BLaER1 treated with 17β-estradiol and CSF1 and Interleukin-3, amounts not matched to agents 10 nM and 100 nM (cell line): ENCODE data around the gene OR51E1.

Experiments used
- H3K27ac ChIP-seq, 11 experiments: shearing (Covaris generic); formaldehyde crosslinking; 2 replicates each; pipeline ENCODE4 v1.8.1; 2022
- H3K27me3 ChIP-seq, 11 experiments: shearing (Covaris generic); formaldehyde crosslinking; 2 replicates each; pipeline ENCODE4 v1.8.1; 2022
- H3K36me3 ChIP-seq, 11 experiments: shearing (Covaris generic); formaldehyde crosslinking; 2 replicates each; pipeline ENCODE4 v1.8.1; 2022
- H3K4me1 ChIP-seq, 10 experiments: shearing (Covaris generic); formaldehyde crosslinking; 2 replicates each; pipeline ENCODE4 v1.8.1; 2022
- H3K4me2 ChIP-seq, 11 experiments: shearing (Covaris generic); formaldehyde crosslinking; 2 replicates each; pipeline ENCODE4 v1.8.1; 2022
- H3K4me3 ChIP-seq, 10 experiments: shearing (Covaris generic); formaldehyde crosslinking; 2 replicates each; pipeline ENCODE4 v1.8.1; 2022
- H3K9ac ChIP-seq, 11 experiments: shearing (Covaris generic); formaldehyde crosslinking; 2 replicates each; pipeline ENCODE4 v1.8.1; 2022
- H3K9me3 ChIP-seq, 11 experiments: shearing (Covaris generic); formaldehyde crosslinking; replicated peaks in 1 of 11; 2 replicates each; pipeline ENCODE4 v1.8.1; 2022
- H4K20me1 ChIP-seq, 11 experiments: shearing (Covaris generic); formaldehyde crosslinking; 2 replicates each; pipeline ENCODE4 v1.8.1; 2022
- Cebpa-rat ChIP-seq, 11 experiments: shearing (Covaris generic); IDR thresholded peaks; 2 replicates each; pipeline ENCODE4 v1.8.1; 2022

The OR51E1 gene

DNA sequence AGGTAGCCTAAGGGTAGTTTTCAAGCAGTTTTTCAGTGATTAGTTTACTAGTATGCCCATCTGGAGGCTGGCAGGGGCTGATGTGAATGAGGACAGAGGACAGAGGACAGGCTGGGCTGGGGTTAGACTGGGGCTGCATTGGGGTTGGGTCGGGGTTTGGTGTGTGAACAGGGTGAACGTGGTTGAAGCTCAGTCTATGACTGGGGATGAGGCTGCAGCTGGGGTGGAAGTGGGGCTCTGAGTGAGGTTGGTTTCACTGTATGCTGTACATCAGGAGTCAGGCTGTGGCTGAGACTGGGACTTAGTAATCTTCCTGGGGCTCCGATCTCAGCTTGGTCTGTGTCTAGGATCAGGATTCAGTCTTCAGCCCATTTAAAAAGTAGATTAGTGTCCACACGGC lies 451 bp downstream of the OR51E1 start:
- Histone ChIP-seq H3K9ac (no peak overlapping the region), H3K4me1 (peaks cover 0 to 5% (median 0%) of the 10 kb centered on the region in 10 experiments; a peak in 2 of 20 replicates), H3K27me3 (no peaks in the 10 kb centered on the region), H3K36me3 (no peaks in the 10 kb centered on the region), H4K20me1 (no peaks in the 10 kb centered on the region), H3K4me2 (no peak overlapping the region), H3K27ac (no peak overlapping the region), H3K9me3 (no peaks in the 10 kb centered on the region), H3K4me3 (no peak overlapping the region)
- TF ChIP-seq Cebpa-rat (IDR thresholded peaks at IDR 0.05), result no peak

- Histone ChIP-seq H3K27ac (no peak overlapping the region), H3K9me3 (no peaks in the 10 kb centered on the region), H3K36me3 (no peaks in the 10 kb centered on the region), H4K20me1 (no peaks in the 10 kb centered on the region), H3K9ac (no peak overlapping the region), H3K4me3 (no peak overlapping the region), H3K4me1 (peaks cover 0 to 5% (median 0%) of the 10 kb centered on the region in 10 experiments; a peak in 2 of 20 replicates), H3K27me3 (no peaks in the 10 kb centered on the region), H3K4me2 (no peak overlapping the region)
- no peak for TF ChIP-seq Cebpa-rat (IDR thresholded peaks at IDR 0.05)
These were observed 2.2 kb downstream of the OR51E1 start for GRCh38 chr11:4645974-4646373.

DNA sequence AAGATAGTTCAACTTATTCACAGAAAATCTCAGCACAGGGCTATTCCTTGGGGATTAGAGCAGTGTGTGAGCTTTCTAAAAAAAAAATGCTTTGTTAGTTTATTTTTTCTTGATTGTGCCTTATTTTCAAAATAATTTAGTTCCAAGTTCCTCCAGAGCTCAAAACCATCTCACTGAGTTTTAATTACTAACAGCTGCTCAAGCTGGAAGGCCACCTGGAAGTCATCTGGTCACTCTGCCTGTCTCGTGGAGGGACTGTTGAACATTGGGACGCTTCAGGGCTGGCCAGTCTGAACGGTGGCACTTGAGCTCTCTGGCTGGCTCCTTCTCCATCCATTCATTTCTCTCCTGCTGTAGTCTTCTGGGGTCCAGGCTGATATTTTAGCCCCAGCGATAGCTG lies 4.0 kb downstream of the OR51E1 start:
- Histone ChIP-seq H3K4me3 (no peak overlapping the region), H4K20me1 (no peaks in the 10 kb centered on the region), H3K4me2 (no peak overlapping the region), H3K4me1 (peaks cover 0 to under 1% (median 0%) of the 10 kb centered on the region in 10 experiments; a peak in 2 of 20 replicates), H3K9ac (no peak overlapping the region), H3K36me3 (no peaks in the 10 kb centered on the region), H3K27ac (no peak overlapping the region), H3K9me3 (no peaks in the 10 kb centered on the region), H3K27me3 (no peaks in the 10 kb centered on the region)
- no peak for TF ChIP-seq Cebpa-rat (IDR thresholded peaks at IDR 0.05)

DNA sequence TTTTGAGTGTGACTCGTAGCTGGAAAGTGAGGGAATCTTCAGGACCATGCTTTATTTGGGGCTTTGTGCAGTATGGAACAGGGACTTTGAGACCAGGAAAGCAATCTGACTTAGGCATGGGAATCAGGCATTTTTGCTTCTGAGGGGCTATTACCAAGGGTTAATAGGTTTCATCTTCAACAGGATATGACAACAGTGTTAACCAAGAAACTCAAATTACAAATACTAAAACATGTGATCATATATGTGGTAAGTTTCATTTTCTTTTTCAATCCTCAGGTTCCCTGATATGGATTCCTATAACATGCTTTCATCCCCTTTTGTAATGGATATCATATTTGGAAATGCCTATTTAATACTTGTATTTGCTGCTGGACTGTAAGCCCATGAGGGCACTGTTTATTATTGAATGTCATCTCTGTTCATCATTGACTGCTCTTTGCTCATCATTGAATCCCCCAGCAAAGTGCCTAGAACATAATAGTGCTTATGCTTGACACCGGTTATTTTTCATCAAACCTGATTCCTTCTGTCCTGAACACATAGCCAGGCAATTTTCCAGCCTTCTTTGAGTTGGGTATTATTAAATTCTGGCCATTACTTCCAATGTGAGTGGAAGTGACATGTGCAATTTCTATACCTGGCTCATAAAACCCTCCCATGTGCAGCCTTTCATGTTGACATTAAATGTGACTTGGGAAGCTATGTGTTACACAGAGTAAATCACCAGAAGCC lies 11.0 kb downstream of the OR51E1 start:
- TF ChIP-seq Cebpa-rat (IDR thresholded peaks at IDR 0.05), result no peak
- Histone ChIP-seq H3K4me1 (peaks cover 0 to 5% (median 0%) of the 10 kb centered on the region in 10 experiments; a peak in 1 of 20 replicates), H3K9ac (no peak overlapping the region), H3K36me3 (no peaks in the 10 kb centered on the region), H3K27ac (no peak overlapping the region), H3K4me2 (no peak overlapping the region), H3K4me3 (no peak overlapping the region), H4K20me1 (no peaks in the 10 kb centered on the region), H3K9me3 (0 out of 22 replicates have a peak, but pooled peaks cover 0 to 3% (median 0%) of the 10 kb centered on the region in 11 experiments), H3K27me3 (no peaks in the 10 kb centered on the region)

GRCh38 chr11:4658629-4659445 lies 15.1 kb downstream of the OR51E1 start:
- no peaks in the 10 kb centered on the region for H4K20me1 ChIP-seq
- no peak overlapping the region for H3K4me3 ChIP-seq
- no peak for TF ChIP-seq Cebpa-rat (IDR thresholded peaks at IDR 0.05)
- H3K27ac ChIP-seq, result no peak overlapping the region
- no peak overlapping the region for H3K9ac ChIP-seq
- H3K4me2 ChIP-seq, result no peak overlapping the region
- peaks cover 0 to 5% (median 0%) of the 10 kb centered on the region in 10 experiments; a peak in 1 of 20 replicates for H3K4me1 ChIP-seq
- no peaks in the 10 kb centered on the region for H3K27me3 ChIP-seq
- H3K36me3 ChIP-seq, result no peaks in the 10 kb centered on the region
- H3K9me3 ChIP-seq, result no peaks in the 10 kb centered on the region

GRCh38 chr11:4662876-4663275 lies 19.1 kb downstream of the OR51E1 start:
- no peak overlapping the region for H3K4me3 ChIP-seq
- no peaks in the 10 kb centered on the region for H4K20me1 ChIP-seq
- no peaks in the 10 kb centered on the region for H3K9me3 ChIP-seq
- H3K9ac ChIP-seq, result no peak overlapping the region
- H3K36me3 ChIP-seq, result no peaks in the 10 kb centered on the region
- no peak overlapping the region for H3K4me2 ChIP-seq
- H3K27me3 ChIP-seq, result no peaks in the 10 kb centered on the region
- H3K4me1 ChIP-seq, result no peaks in the 10 kb centered on the region
- no peak for TF ChIP-seq Cebpa-rat (IDR thresholded peaks at IDR 0.05)
- no peak overlapping the region for H3K27ac ChIP-seq

- Histone ChIP-seq H3K4me2 (no peak overlapping the region), H3K4me1 (no peaks in the 10 kb centered on the region), H3K27me3 (no peaks in the 10 kb centered on the region), H3K4me3 (no peak overlapping the region), H4K20me1 (no peaks in the 10 kb centered on the region), H3K27ac (no peak overlapping the region), H3K9ac (no peak overlapping the region), H3K9me3 (no peaks in the 10 kb centered on the region), H3K36me3 (no peaks in the 10 kb centered on the region)
- no peak for TF ChIP-seq Cebpa-rat (IDR thresholded peaks at IDR 0.05)
These were observed 20.4 kb downstream of the OR51E1 start for GRCh38 chr11:4664183-4664582.

- no peaks in the 10 kb centered on the region for H3K4me1 ChIP-seq
- no peak overlapping the region for H3K9ac ChIP-seq
- H3K9me3 ChIP-seq, result no peaks in the 10 kb centered on the region
- H3K4me3 ChIP-seq, result no peak overlapping the region
- H4K20me1 ChIP-seq, result no peaks in the 10 kb centered on the region
- no peaks in the 10 kb centered on the region for H3K36me3 ChIP-seq
- no peak for TF ChIP-seq Cebpa-rat (IDR thresholded peaks at IDR 0.05)
- no peaks in the 10 kb centered on the region for H3K27me3 ChIP-seq
- no peak overlapping the region for H3K27ac ChIP-seq
- no peak overlapping the region for H3K4me2 ChIP-seq
These were observed 21.0 kb downstream of the OR51E1 start for GRCh38 chr11:4664786-4665185.

- Histone ChIP-seq H3K4me2 (no peak overlapping the region), H3K9ac (no peak overlapping the region)
These were observed 21.6 kb downstream of the OR51E1 start for GRCh38 chr11:4665424-4665823.

More at GRCh38 chr11:4665424-4665823, 21.6 kb downstream of the OR51E1 start:
- H3K4me3 ChIP-seq, result no peak overlapping the region
- H3K27me3 ChIP-seq, result no peaks in the 10 kb centered on the region
- no peak for TF ChIP-seq Cebpa-rat (IDR thresholded peaks at IDR 0.05)
- H3K9me3 ChIP-seq, result no peaks in the 10 kb centered on the region
- H3K27ac ChIP-seq, result no peak overlapping the region
- H4K20me1 ChIP-seq, result no peaks in the 10 kb centered on the region
- no peaks in the 10 kb centered on the region for H3K4me1 ChIP-seq
- no peaks in the 10 kb centered on the region for H3K36me3 ChIP-seq
